Vagina (tissue), 2 donors: Measurements from ENCODE around the gene HK3. TPM values are rescaled to one million over a fixed set of nuclear protein-coding genes. Genes with fewer than 3 reads are reported as not detected.

ENCODE experiments used
- DNase-seq, 2 donors: peaks; one replicate each; pipeline ENCODE4 v3.0.0-alpha.2; 2017; ENCODE audit errors: extremely low spot score in 2 of 2
- H3K27ac ChIP-seq: fragments of 200-600 bp; sonication (generic); one replicate; pipeline ENCODE4 v1.5.1; 2019
- H3K27me3 ChIP-seq: fragments of 200-600 bp; sonication (generic); one replicate; pipeline ENCODE4 v1.5.1; 2019
- H3K36me3 ChIP-seq, 2 donors: fragments of 200-600 bp; sonication (generic); one replicate each; pipeline ENCODE4 v1.5.1; 2017 to 2019
- H3K4me1 ChIP-seq: fragments of 200-600 bp; sonication (generic); one replicate; pipeline ENCODE4 v1.5.1; 2019
- H3K4me3 ChIP-seq, 2 donors: fragments of 200-600 bp; sonication (generic); 1 replicate in 1 of 2; 2 replicates in 1 of 2; pipeline ENCODE4 v1.5.1; 2016 to 2019
- H3K9me3 ChIP-seq: fragments of 200-600 bp; sonication (generic); one replicate; pipeline ENCODE4 v1.5.1; 2019
- POLR2A ChIP-seq, 2 donors: fragments of 450-650 bp; IDR thresholded peaks; one replicate each; pipeline ENCODE4 v1.6.1; 2017; ENCODE audit warnings: antibody characterized with exemption in 2 of 2, mild to moderate bottlenecking in 2 of 2, moderate library complexity in 2 of 2
- POLR2AphosphoS5 ChIP-seq, 2 donors: sonication (generic); formaldehyde crosslinking; IDR thresholded peaks; one replicate each; pipeline ENCODE4 v1.9.0; 2017; ENCODE audit warnings: antibody characterized with exemption in 2 of 2, mild to moderate bottlenecking in 2 of 2, low read depth in 1 of 2; ENCODE audit not compliant: insufficient read depth in 1 of 2
- intact Hi-C: fragments of 100-400 bp; cut with DNase I; formaldehyde crosslinking; loops from one replicate; pipeline ENCODE4 v1.15.1; 2023
- total RNA-seq: library from RNA; depleted of rRNA; stranded (reverse); fragments of >200 nt; gene quantifications from one replicate; pipeline ENCODE4 v1.2.3, GENCODE V29; 2016
- TF ChIP-seq, protein P1 (sequence below), 3 experiments: fragments of 450-650 bp in 2 of 3; fragments of 200-600 bp in 1 of 3; sonication (generic) in 1 of 3; IDR thresholded peaks; one replicate each; pipeline ENCODE4 v1.5.1; 2017 to 2019; ENCODE audit warnings: antibody characterized with exemption in 3 of 3, mild to moderate bottlenecking in 2 of 3, moderate library complexity in 2 of 3

HK3 gene
- total RNA-seq, 1 donor from 2014 or later: 7.4 TPM

GRCh38 chr5:176904276-176904675 lies 5.1 kb upstream of the HK3 start:
- Histone ChIP-seq H3K4me3 (no peak overlapping the region), H3K27me3 (no peaks in the 10 kb centered on the region), H3K4me1 (no peaks in the 10 kb centered on the region), H3K36me3 (peaks cover 0 to 49% of the 10 kb centered on the region in 2 donors), H3K9me3 (no peaks in the 10 kb centered on the region), H3K27ac (no peak overlapping the region)
- TF ChIP-seq POLR2A (IDR thresholded peaks at IDR 0.05): no peak
- no peak for TF ChIP-seq POLR2AphosphoS5 (IDR thresholded peaks at IDR 0.05; ENCODE audit: insufficient read depth in 1 of 2, low read depth in 1 of 2)
- TF ChIP-seq, protein P1, sequence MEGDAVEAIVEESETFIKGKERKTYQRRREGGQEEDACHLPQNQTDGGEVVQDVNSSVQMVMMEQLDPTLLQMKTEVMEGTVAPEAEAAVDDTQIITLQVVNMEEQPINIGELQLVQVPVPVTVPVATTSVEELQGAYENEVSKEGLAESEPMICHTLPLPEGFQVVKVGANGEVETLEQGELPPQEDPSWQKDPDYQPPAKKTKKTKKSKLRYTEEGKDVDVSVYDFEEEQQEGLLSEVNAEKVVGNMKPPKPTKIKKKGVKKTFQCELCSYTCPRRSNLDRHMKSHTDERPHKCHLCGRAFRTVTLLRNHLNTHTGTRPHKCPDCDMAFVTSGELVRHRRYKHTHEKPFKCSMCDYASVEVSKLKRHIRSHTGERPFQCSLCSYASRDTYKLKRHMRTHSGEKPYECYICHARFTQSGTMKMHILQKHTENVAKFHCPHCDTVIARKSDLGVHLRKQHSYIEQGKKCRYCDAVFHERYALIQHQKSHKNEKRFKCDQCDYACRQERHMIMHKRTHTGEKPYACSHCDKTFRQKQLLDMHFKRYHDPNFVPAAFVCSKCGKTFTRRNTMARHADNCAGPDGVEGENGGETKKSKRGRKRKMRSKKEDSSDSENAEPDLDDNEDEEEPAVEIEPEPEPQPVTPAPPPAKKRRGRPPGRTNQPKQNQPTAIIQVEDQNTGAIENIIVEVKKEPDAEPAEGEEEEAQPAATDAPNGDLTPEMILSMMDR (IDR thresholded peaks at IDR 0.05): no peak
- no peak for DNase-seq
- intact Hi-C loops: no loop called here

GRCh38 chr5:176902911-176903664 lies 3.9 kb upstream of the HK3 start:
- intact Hi-C loops: no loop called here
- H3K36me3 ChIP-seq: peaks cover 0 to 42% of the 10 kb centered on the region in 2 donors
- no peaks in the 10 kb centered on the region for H3K4me1 ChIP-seq
- TF ChIP-seq POLR2AphosphoS5 (IDR thresholded peaks at IDR 0.05; ENCODE audit: insufficient read depth in 1 of 2, low read depth in 1 of 2): no peak
- TF ChIP-seq POLR2A (IDR thresholded peaks at IDR 0.05): no peak
- TF ChIP-seq, protein P1 (IDR thresholded peaks at IDR 0.05): no peak
- no peaks in the 10 kb centered on the region for H3K9me3 ChIP-seq
- no peak overlapping the region for H3K4me3 ChIP-seq
- DNase-seq: no peak
- no peak overlapping the region for H3K27ac ChIP-seq
- no peaks in the 10 kb centered on the region for H3K27me3 ChIP-seq

GRCh38 chr5:176902102-176902814 lies 3.1 kb upstream of the HK3 start:
- intact Hi-C loops: no loop called here
- H3K27me3 ChIP-seq: no peaks in the 10 kb centered on the region
- no peak for DNase-seq
- TF ChIP-seq POLR2AphosphoS5 (IDR thresholded peaks at IDR 0.05; ENCODE audit: insufficient read depth in 1 of 2, low read depth in 1 of 2) (no peak), POLR2A (IDR thresholded peaks at IDR 0.05) (no peak)
- TF ChIP-seq, protein P1 (IDR thresholded peaks at IDR 0.05): no peak
- no peak overlapping the region for H3K27ac ChIP-seq
- peaks cover 0 to 35% of the 10 kb centered on the region in 2 donors for H3K36me3 ChIP-seq
- H3K9me3 ChIP-seq: no peaks in the 10 kb centered on the region
- no peak overlapping the region for H3K4me3 ChIP-seq
- no peaks in the 10 kb centered on the region for H3K4me1 ChIP-seq

DNA sequence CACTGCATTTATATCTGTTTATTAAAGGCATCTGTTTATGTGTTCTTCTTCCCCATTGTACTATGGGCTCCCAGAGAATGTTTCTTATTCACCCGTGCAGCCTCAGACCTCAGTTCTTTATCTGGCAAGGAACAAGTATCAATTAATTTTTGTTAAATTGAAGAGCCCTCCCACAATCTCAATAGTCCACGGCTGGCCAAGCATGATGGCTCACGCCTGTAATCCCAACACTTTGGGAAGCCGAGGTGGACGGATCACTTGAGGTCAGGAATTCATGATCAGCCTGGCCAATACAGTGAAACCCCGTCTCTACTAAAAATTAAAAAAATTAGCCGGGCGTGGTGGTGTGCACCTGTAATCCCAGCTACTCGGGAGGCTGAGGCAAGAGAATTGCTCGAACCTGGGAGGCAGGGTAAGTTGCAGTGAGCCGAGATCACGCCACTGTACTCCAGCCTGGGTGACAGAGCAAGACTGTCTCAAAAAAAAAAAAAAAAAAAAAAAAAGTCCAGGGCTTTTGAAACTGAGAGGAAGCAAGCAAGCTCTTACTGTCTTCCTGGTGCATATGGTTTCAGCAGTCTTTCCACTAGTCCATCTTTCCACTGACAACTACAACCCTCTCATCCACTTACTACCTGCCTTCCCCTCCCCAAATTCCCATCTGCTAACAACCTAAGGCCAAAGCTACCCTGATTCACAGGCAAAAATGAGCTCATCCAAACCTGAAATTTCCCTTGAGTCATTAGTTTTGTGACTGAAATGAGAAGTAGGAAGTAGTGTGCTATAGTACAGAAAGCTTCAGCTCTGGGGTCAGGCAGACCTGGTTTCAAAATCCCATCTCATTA lies 2.3 kb upstream of the HK3 start:
- H3K9me3 ChIP-seq: no peaks in the 10 kb centered on the region
- TF ChIP-seq POLR2AphosphoS5 (IDR thresholded peaks at IDR 0.05; ENCODE audit: insufficient read depth in 1 of 2, low read depth in 1 of 2): no peak
- TF ChIP-seq, protein P1 (IDR thresholded peaks at IDR 0.05): no peak
- no peak for TF ChIP-seq POLR2A (IDR thresholded peaks at IDR 0.05)
- intact Hi-C loops: no loop called here
- peaks cover 0 to 27% of the 10 kb centered on the region in 2 donors for H3K36me3 ChIP-seq
- no peaks in the 10 kb centered on the region for H3K27me3 ChIP-seq
- H3K4me1 ChIP-seq: no peaks in the 10 kb centered on the region
- DNase-seq: no peak
- H3K27ac ChIP-seq: no peak overlapping the region
- H3K4me3 ChIP-seq: no peak overlapping the region
